ENCODE measurements around the gene NUP210. TPM values are rescaled to one million over a fixed set of nuclear protein-coding genes. Genes with fewer than 3 reads are reported as not detected.

The NUP210 gene
- total RNA-seq, 4 donors from 2014 or later: 3.2 to 9.1 (median 4.1) TPM

GRCh38 chr3:13393427-13394360 is 26.4 kb downstream of the NUP210 start:
- ATAC-seq (ENCODE audit: low FRiP score): no peak
- no peak for DNase-seq (ENCODE audit: low spot score)
- TF ChIP-seq CTCF (IDR thresholded peaks at IDR 0.05): no peak

DNA sequence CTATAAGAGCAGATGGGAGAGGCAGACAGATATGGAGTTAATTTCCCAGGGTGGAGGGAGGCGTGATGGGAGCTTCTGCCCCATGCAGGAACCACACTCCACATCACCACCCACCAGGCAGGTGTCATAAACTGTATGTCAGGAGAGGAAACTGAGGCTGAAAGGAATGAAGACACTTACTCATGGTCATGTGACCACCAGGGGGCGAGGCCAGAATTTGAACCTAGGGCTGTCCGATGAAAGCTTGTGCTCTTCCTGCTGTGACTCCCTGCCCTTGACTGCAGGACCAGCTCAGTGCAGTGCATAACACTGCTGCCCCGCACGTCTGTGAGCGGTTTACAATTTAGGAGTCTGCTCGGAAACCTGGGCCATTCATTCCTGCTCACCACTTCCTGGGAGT is 28.8 kb downstream of the NUP210 start:
- ATAC-seq (ENCODE audit: low FRiP score) (no peak), DNase-seq (ENCODE audit: low spot score) (no peak)
- TF ChIP-seq CTCF (IDR thresholded peaks at IDR 0.05): no peak

DNA sequence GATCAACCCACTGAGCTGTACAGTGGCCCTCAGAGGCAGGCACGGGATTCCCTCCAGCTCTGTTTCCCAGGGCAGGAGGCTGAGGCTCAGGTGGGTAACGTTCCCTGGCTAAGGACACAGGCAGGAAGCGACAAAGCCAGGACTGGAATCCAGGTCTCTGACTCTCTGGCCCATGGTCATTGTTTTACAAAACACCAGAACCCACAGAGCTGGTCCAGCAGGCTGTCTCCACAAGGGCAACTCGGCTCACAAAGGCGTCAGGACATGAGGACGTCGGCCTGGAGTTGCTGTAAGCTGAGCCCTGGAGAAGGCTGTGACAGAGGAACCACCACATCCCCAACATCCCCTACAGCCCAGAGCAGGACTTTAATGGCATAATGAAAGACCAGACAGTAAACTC is 30.7 kb downstream of the NUP210 start:
- no peak for TF ChIP-seq CTCF (IDR thresholded peaks at IDR 0.05)
- ATAC-seq (ENCODE audit: low FRiP score) (no peak), DNase-seq (ENCODE audit: low spot score) (no peak)

DNA sequence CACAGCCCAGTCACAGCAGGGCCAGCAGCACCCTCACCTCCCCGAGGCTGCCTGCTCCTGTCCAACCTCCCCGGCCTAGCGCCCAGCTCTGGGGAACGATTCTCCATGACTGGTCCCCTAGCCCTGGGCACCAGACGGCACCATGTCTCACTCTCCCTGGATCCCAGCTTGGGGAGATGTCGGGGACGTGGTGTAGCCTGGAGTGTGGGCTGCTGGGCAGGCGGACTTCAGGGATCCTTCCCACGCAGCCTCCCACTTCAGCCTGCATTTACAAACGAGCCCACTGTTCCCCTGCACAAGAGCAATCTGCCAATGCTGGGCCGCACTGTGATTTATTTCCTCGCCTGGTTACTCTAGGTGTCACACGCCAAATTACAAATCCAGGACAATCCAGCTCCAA is 31.3 kb downstream of the NUP210 start:
- ATAC-seq (ENCODE audit: low FRiP score): no peak
- no peak for DNase-seq (ENCODE audit: low spot score)
- TF ChIP-seq CTCF (IDR thresholded peaks at IDR 0.05): no peak

DNA sequence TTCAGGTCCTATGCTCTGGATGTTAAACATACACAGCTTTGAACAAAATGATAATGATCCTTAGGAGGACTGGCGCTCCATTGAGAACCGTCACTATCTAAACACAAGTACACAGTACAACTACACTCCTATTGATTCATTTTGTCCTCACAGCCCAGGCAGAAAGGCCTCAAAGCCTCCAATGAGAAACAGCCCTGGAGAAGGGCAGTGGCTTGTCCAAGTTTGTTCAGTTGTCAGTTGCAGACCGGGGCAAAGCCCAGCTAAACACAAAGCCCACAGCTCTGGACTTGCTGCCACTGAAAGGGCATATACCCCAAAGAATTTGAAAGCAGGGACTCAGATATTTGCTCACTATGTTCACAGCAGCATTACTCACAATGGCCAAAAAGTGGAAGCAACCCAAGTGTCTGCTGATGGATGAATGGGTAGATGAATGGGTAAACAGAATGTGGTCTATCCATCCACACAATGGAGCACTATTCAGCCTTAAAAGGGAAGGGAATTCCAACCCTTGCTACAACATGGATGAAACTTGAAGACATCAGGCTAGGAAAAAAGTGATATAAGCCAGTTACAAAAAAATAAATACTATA is 34.7 kb downstream of the NUP210 start:
- no peak for DNase-seq (ENCODE audit: low spot score)
- no peak for ATAC-seq (ENCODE audit: low FRiP score)

DNA sequence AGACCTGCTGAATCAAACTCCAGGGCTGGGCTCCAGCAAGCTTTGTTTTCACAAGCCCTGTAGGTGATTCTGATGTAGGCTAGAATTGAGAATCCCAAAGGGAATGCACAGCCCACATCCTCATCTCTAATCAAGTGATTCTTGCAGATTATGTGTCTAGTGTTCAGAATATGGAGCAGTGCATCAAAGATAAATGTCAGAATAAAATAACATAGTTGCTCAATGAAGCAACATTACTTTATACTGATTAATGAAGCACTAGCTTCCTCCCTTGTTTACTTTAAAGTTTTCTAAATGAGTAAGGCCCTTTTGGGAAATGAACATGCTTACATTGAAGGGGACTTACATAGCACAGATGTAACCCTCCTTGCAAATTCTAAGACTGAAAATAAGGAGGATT is 39.2 kb downstream of the NUP210 start:
- no peak for TF ChIP-seq CTCF (IDR thresholded peaks at IDR 0.05)
- DNase-seq (ENCODE audit: low spot score): no peak
- no peak for ATAC-seq (ENCODE audit: low FRiP score)

More for the DNA sequence above, 34.7 kb downstream of the NUP210 start:
- TF ChIP-seq CTCF (IDR thresholded peaks at IDR 0.05): no peak
